Measurements from ENCODE around the gene CAMK2G. TPM values are rescaled to one million over a fixed set of nuclear protein-coding genes. Genes with fewer than 3 reads are reported as not detected.
A peak's percentile ranks its signal among the peaks of the same experiment; 100 is the strongest.

CAMK2G gene
- total RNA-seq, 2 donors from 2014 or later = 41.9 to 47.8 TPM

GRCh38 chr10:73848821-73849489 lies 25.4 kb downstream of the CAMK2G start:
- Histone ChIP-seq H3K4me1 (replicated peaks) (no peaks in the 10 kb centered on the region), H3K36me3 (peaks cover 0 to 19% of the 10 kb centered on the region in 2 donors), H3K27me3 (replicated peaks; ENCODE audit: insufficient read depth) (no peaks in the 10 kb centered on the region), H3K9me3 (no peaks in the 10 kb centered on the region), H3K4me3 (no peak overlapping the region), H3K27ac (peak overlapping the region in 1 of 2 donors; percentile 53)
- intact Hi-C loops (cut with DNase I) = loop anchor here (1.0 kb wide), 1 partner anchor 30 kb away; no protein-coding TSS in a partner anchor
- TF ChIP-seq CTCF (IDR thresholded peaks at IDR 0.05) = peak; percentile 97 to 99 (median 99)
- peak; percentile 63 for TF ChIP-seq POLR2AphosphoS5 (IDR thresholded peaks at IDR 0.05)
- no peak for TF ChIP-seq POLR2A (IDR thresholded peaks at IDR 0.05)
- DNase-seq (ENCODE audit: low spot score) = peak; percentile 72
- WGBS = 45% methylated on average over 17 of the region's 17 CpGs

DNA sequence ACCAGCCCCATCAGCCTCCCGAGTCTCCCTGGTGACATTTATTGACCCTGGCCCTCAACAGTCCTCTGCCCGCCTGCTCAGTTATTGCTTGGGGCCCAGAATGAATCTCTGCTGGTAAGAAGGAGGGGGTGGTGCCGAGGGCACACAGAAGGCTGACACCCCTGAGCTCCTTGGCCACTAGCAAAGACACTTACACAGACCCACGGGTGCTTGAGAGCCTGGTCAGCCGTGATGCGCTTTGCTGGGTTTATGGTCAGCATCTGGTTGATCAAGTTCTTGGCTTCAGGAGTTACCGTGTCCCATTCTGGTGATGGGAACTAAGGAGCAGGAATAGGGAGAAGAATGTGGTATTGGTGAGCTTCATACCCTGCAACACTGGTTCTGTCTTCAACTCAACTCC lies 27.3 kb downstream of the CAMK2G start:
- 86% methylated on average over 7 of the region's 7 CpGs for WGBS
- H3K27ac ChIP-seq = no peak overlapping the region
- no peak for DNase-seq (ENCODE audit: low spot score)
- TF ChIP-seq CTCF (IDR thresholded peaks at IDR 0.05) = no peak
- TF ChIP-seq POLR2AphosphoS5 (IDR thresholded peaks at IDR 0.05) = no peak
- TF ChIP-seq POLR2A (IDR thresholded peaks at IDR 0.05) = no peak
- H3K27me3 ChIP-seq (replicated peaks; ENCODE audit: insufficient read depth) = no peaks in the 10 kb centered on the region
- H3K4me1 ChIP-seq (replicated peaks) = no peaks in the 10 kb centered on the region
- intact Hi-C loops (cut with DNase I) = no loop called here
- H3K9me3 ChIP-seq = no peaks in the 10 kb centered on the region
- H3K4me3 ChIP-seq = no peak overlapping the region
- peaks cover 0 to 25% of the 10 kb centered on the region in 2 donors for H3K36me3 ChIP-seq

GRCh38 chr10:73843261-73843660 lies 31.1 kb downstream of the CAMK2G start:
- H3K4me1 ChIP-seq (replicated peaks) = no peaks in the 10 kb centered on the region
- DNase-seq (ENCODE audit: low spot score) = no peak
- H3K27ac ChIP-seq = no peak overlapping the region
- peaks cover 3 to 31% of the 10 kb centered on the region in 2 donors for H3K36me3 ChIP-seq
- intact Hi-C loops (cut with DNase I) = no loop called here
- 82% methylated on average over 5 of the region's 5 CpGs for WGBS
- TF ChIP-seq CTCF (IDR thresholded peaks at IDR 0.05) (no peak), POLR2AphosphoS5 (IDR thresholded peaks at IDR 0.05) (no peak), POLR2A (IDR thresholded peaks at IDR 0.05) (no peak)
- no peaks in the 10 kb centered on the region for H3K9me3 ChIP-seq
- no peak overlapping the region for H3K4me3 ChIP-seq
- H3K27me3 ChIP-seq (replicated peaks; ENCODE audit: insufficient read depth) = no peaks in the 10 kb centered on the region

DNA sequence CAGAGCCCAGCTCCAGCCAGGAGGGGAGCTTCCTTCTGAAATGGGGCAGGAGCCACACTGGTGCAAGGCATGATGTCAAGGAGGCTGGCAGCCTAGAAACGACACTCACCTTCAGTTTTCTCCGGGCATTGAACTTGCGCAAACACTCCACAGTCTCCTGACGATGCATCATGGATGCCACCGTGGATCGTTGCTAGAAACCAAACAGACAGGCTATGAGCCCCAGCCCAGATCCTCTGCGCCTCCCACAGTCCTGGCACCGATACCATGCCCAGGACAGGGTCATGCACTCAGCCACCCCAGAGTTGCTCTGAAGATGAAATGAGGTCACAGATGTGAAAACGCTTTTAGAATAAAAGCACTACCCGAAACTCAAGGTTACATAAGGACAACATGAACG lies 32.0 kb downstream of the CAMK2G start:
- intact Hi-C loops (cut with DNase I) = no loop called here

More for the DNA sequence above, 32.0 kb downstream of the CAMK2G start:
- no peaks in the 10 kb centered on the region for H3K27me3 ChIP-seq (replicated peaks; ENCODE audit: insufficient read depth)
- H3K9me3 ChIP-seq = no peaks in the 10 kb centered on the region
- no peak overlapping the region for H3K27ac ChIP-seq
- 91% methylated on average over 11 of the region's 11 CpGs for WGBS
- no peak for DNase-seq (ENCODE audit: low spot score)
- no peak overlapping the region for H3K4me3 ChIP-seq
- no peaks in the 10 kb centered on the region for H3K4me1 ChIP-seq (replicated peaks)
- H3K36me3 ChIP-seq = peaks cover 3 to 24% of the 10 kb centered on the region in 2 donors
- TF ChIP-seq POLR2A (IDR thresholded peaks at IDR 0.05) = no peak
- no peak for TF ChIP-seq POLR2AphosphoS5 (IDR thresholded peaks at IDR 0.05)
- no peak for TF ChIP-seq CTCF (IDR thresholded peaks at IDR 0.05)
